IMR-90 (cell line): ENCODE results near the gene NR6A1. TPM values are rescaled to one million over a fixed set of nuclear protein-coding genes. Genes with fewer than 3 reads are reported as not detected.

Source experiments
- ATAC-seq: fragments of 200-7000 bp; cut with Tn5 transposase; 2 replicates; pipeline ENCODE4 v1.9.1; 2020; ENCODE audit warnings: low read depth, mild to moderate bottlenecking, moderate library complexity
- BruUV-seq: library from RNA; stranded (reverse); fragments of 400-500 nt; replicated peaks from 2 replicates; lab custom pipeline; 2021; lab: Mats Ljungman, UMichigan
- CTCF ChIA-PET: fragments of 300-600 bp; formaldehyde crosslinking; extraction: SDS; loops from one replicate; lab custom pipeline; 2021; ENCODE audit warnings: antibody characterized with exemption; lab: Yijun Ruan, JAX
- POLR2A ChIA-PET: fragments of 300-600 bp; sonication (Branson Sonifier 250); formaldehyde crosslinking; loops from one replicate; lab custom pipeline; 2022; ENCODE audit warnings: antibody characterized with exemption; ENCODE audit not compliant: unreplicated experiment; lab: Charles Lee
- DNase-seq: peaks from one replicate; pipeline ENCODE4 v3.0.0; 2013
- H2AFZ ChIP-seq: replicated peaks from 2 replicates; pipeline ENCODE3; 2013; ENCODE audit warnings: low read length, mild to moderate bottlenecking; ENCODE audit not compliant: poor library complexity
- H2AK5ac ChIP-seq: 2 replicates; pipeline ENCODE4 v1.6.1; 2013; ENCODE audit warnings: low read depth, low read length, inconsistent platforms
- H2AK9ac ChIP-seq: replicated peaks from 2 replicates; pipeline ENCODE3; 2013; ENCODE audit warnings: mild to moderate bottlenecking, low read depth, low read length, moderate library complexity; ENCODE audit not compliant: poor library complexity
- H2BK120ac ChIP-seq: 2 replicates; pipeline ENCODE4 v1.6.1; 2013; ENCODE audit warnings: low read depth, low read length, inconsistent platforms
- H2BK15ac ChIP-seq: 3 replicates; pipeline ENCODE4 v1.6.1; 2013; ENCODE audit warnings: low read depth, low read length, inconsistent platforms
- H2BK20ac ChIP-seq: 2 replicates; pipeline ENCODE4 v1.6.1; 2013; ENCODE audit warnings: low read depth, mild to moderate bottlenecking, inconsistent platforms, low read length, moderate library complexity
- H2BK5ac ChIP-seq: 2 replicates; pipeline ENCODE4 v1.6.1; 2013; ENCODE audit warnings: mild to moderate bottlenecking, low read depth, low read length, inconsistent platforms; ENCODE audit not compliant: poor library complexity, severe bottlenecking
- H3K14ac ChIP-seq: replicated peaks from 2 replicates; pipeline ENCODE4 v1.6.1; 2013; ENCODE audit warnings: low read depth, low read length, inconsistent platforms
- H3K18ac ChIP-seq: 2 replicates; pipeline ENCODE4 v1.6.1; 2013; ENCODE audit warnings: low read depth, low read length, control low read depth
- H3K23ac ChIP-seq: 2 replicates; pipeline ENCODE4 v1.6.1; 2013; ENCODE audit warnings: low read depth, low read length, inconsistent platforms
- H3K27ac ChIP-seq: 2 replicates; pipeline ENCODE4 v1.5.1; 2013; ENCODE audit warnings: mild to moderate bottlenecking, control low read depth, low read length; ENCODE audit not compliant: insufficient read depth
- H3K27me3 ChIP-seq: 2 replicates; pipeline ENCODE4 v1.6.1; 2013; ENCODE audit warnings: low read length; ENCODE audit not compliant: control insufficient read depth, insufficient read depth
- H3K36me3 ChIP-seq: 2 replicates; pipeline ENCODE4 v1.6.1; 2013; ENCODE audit warnings: low read length, mixed read lengths; ENCODE audit not compliant: control insufficient read depth, insufficient read depth
- H3K4ac ChIP-seq: 2 replicates; pipeline ENCODE4 v1.6.1; 2013; ENCODE audit warnings: low read depth, low read length, inconsistent platforms
- H3K4me1 ChIP-seq: 2 replicates; pipeline ENCODE4 v1.6.1; 2013; ENCODE audit warnings: low read length, mixed read lengths; ENCODE audit not compliant: control insufficient read depth, insufficient read depth
- H3K4me2 ChIP-seq: 2 replicates; pipeline ENCODE4 v1.6.1; 2013; ENCODE audit warnings: low read depth, mild to moderate bottlenecking, control low read depth, low read length, moderate library complexity
- H3K4me3 ChIP-seq: 2 replicates; pipeline ENCODE4 v1.5.1; 2013; ENCODE audit warnings: low read depth, mild to moderate bottlenecking, control low read depth, low read length, moderate library complexity; ENCODE audit not compliant: insufficient read depth
- H3K56ac ChIP-seq: 2 replicates; pipeline ENCODE4 v1.6.1; 2013; ENCODE audit warnings: low read length, inconsistent platforms; ENCODE audit not compliant: insufficient read depth; ENCODE audit errors: extremely low read depth
- H3K79me1 ChIP-seq, 2 experiments: 2 replicates each; pipeline ENCODE4 v1.6.1; 2013; ENCODE audit warnings: low read length in 2 of 2, inconsistent platforms in 1 of 2, low read depth in 1 of 2
- H3K9ac ChIP-seq: 2 replicates; pipeline ENCODE4 v1.6.1; 2013; ENCODE audit warnings: low read depth, low read length, control low read depth
- H3K9me1 ChIP-seq: 2 replicates; pipeline ENCODE4 v1.6.1; 2013; ENCODE audit warnings: low read length, inconsistent platforms; ENCODE audit not compliant: insufficient read depth
- H3K9me3 ChIP-seq: 2 replicates; pipeline ENCODE4 v1.6.1; 2013; ENCODE audit warnings: low read length; ENCODE audit not compliant: control insufficient read depth, insufficient read depth
- H4K20me1 ChIP-seq: 2 replicates; pipeline ENCODE4 v1.6.1; 2013; ENCODE audit warnings: low read length, inconsistent platforms; ENCODE audit not compliant: insufficient read depth
- H4K5ac ChIP-seq: 2 replicates; pipeline ENCODE4 v1.6.1; 2013; ENCODE audit warnings: mild to moderate bottlenecking, low read depth, low read length, control low read depth
- H4K8ac ChIP-seq, 2 experiments: 2 replicates each; pipeline ENCODE4 v1.6.1; 2013; ENCODE audit warnings: low read depth in 2 of 2, low read length in 2 of 2, control low read depth in 1 of 2, inconsistent platforms in 1 of 2
- H4K91ac ChIP-seq: 2 replicates; pipeline ENCODE4 v1.6.1; 2013; ENCODE audit warnings: low read depth, low read length, inconsistent platforms; ENCODE audit not compliant: insufficient read depth
- CHD1 ChIP-seq: IDR thresholded peaks from 2 replicates; pipeline ENCODE4 v1.6.1; 2012; ENCODE audit warnings: low read depth, low read length, improper control_type of control experiment
- FOS ChIP-seq: fragments of 150-350 bp; IDR thresholded peaks from 2 replicates; pipeline ENCODE4 v1.6.1; 2016; ENCODE audit warnings: low read depth, low read length
- NFE2L2 ChIP-seq: fragments of 150-350 bp; IDR thresholded peaks from 2 replicates; pipeline ENCODE4 v1.6.1; 2016; ENCODE audit warnings: low read depth, mild to moderate bottlenecking, low read length
- POLR2A ChIP-seq: IDR thresholded peaks from 2 replicates; pipeline ENCODE4 v1.6.1; 2012; ENCODE audit warnings: mild to moderate bottlenecking, low read depth, low read length
- RCOR1 ChIP-seq: IDR thresholded peaks from 2 replicates; pipeline ENCODE4 v1.6.1; 2012; ENCODE audit warnings: mild to moderate bottlenecking, low read length, improper control_type of control experiment; ENCODE audit not compliant: insufficient replicate concordance
- SMC3 ChIP-seq: fragments of 150-350 bp; IDR thresholded peaks from 2 replicates; pipeline ENCODE4 v1.6.1; 2016; ENCODE audit warnings: low read depth, mild to moderate bottlenecking, antibody characterized with exemption, low read length, moderate library complexity
- WGBS, 2 experiments: methylation state at CpG; one replicate each; pipeline versions ENCODE4 v1.1.5 to v1.1.7; 2013; ENCODE audit warnings: missing lambda C conversion rate in 2 of 2; ENCODE audit not compliant: insufficient read length in 1 of 2; ENCODE audit errors: extremely low coverage in 2 of 2; 5-methylcytosine and 5-hydroxymethylcytosine counted together
- dilution Hi-C: fragments of 300-500 bp; cut with HindIII; formaldehyde crosslinking; loops from one replicate; pipeline ENCODE4 v1.14.3; 2018; ENCODE audit warnings: low sequenced_read_pairs; ENCODE audit not compliant: unreplicated experiment
- in situ Hi-C: fragments of 300-500 bp; cut with MboI; formaldehyde crosslinking; loops from 3 replicates; pipeline ENCODE4 v1.14.3; 2019; ENCODE audit warnings: low sequenced_read_pairs, inconsistent platforms, mixed read lengths
- intact Hi-C: fragments of 100-400 bp; cut with micrococcal nuclease; formaldehyde crosslinking; loops from 2 replicates; pipeline ENCODE4 v1.10.0; 2022
- polyA plus RNA-seq, 3 experiments: library from polyadenylated mRNA; depleted of rRNA; stranded (reverse); fragments of >200 nt; gene quantifications; 2 replicates each; pipeline ENCODE4 v1.2.3, GENCODE V29; 2012; ENCODE audit warnings: low replicate concordance in 1 of 3
- total RNA-seq: library from RNA; depleted of rRNA; stranded (reverse); fragments of >200 nt; gene quantifications from 2 replicates; pipeline ENCODE4 v1.2.3, GENCODE V29; 2012
- TF ChIP-seq, protein P1 (sequence below): fragments of 150-350 bp; IDR thresholded peaks from 2 replicates; pipeline ENCODE4 v1.6.1; 2016; ENCODE audit warnings: low read depth, mild to moderate bottlenecking, low read length, moderate library complexity, borderline replicate concordance

NR6A1 gene
- total and polyA plus RNA-seq, 2 of the 4 experiments (the other 2 are of a cell fraction) = 0.14 to 0.36 TPM

DNA sequence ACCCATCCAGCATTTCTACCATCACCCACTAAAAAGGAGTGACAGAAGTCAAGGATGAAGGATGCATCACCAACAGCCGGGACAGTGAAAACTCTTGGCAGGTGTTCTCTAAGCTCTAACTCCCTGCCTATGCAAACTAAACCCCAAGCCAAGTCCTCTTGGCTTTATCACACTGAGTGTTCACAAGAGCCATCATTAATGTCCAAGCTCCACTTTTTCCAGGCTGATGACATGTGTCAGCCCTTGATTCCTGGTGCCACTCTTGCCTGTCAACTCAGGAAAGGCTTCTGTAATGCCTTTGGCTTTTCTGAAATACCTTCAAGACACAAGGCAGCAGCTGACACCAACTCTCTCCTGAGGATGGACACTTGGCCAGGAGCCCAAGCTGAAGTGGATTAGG, 86.9 kb downstream of the NR6A1 start:
- Histone ChIP-seq H3K4me2 (no peak overlapping the region), H3K23ac (no peak overlapping the region), H3K14ac (no peak overlapping the region), H3K9me3 (no peaks in the 10 kb centered on the region), H3K27me3 (no peaks in the 10 kb centered on the region), H3K18ac (no peak overlapping the region), H4K5ac (no peak overlapping the region), H2BK120ac (no peak overlapping the region), H3K56ac (no peak overlapping the region), H4K20me1 (peaks cover 4% of the 10 kb centered on the region; the same call in 1 of the 2 replicates), H3K4me1 (peaks cover 3% of the 10 kb centered on the region; the same call in 1 of the 2 replicates), H2BK5ac (no peak overlapping the region), H3K9ac (no peak overlapping the region), H2AK9ac (no peak overlapping the region), H2BK20ac (no peak overlapping the region), H2AFZ (no peak overlapping the region), H3K36me3 (peaks cover 1% of the 10 kb centered on the region; the same call in 1 of the 2 replicates), H4K91ac (no peak overlapping the region), H3K27ac (no peak overlapping the region), H2BK15ac (no peak overlapping the region), H3K79me1 (peaks cover 19 to 55% of the 10 kb centered on the region in 2 experiments), H3K4me3 (no peak overlapping the region), H3K9me1 (peaks cover 9% of the 10 kb centered on the region; the same call in 1 of the 2 replicates), H3K4ac (no peak overlapping the region), H4K8ac (no peak overlapping the region), H2AK5ac (no peak overlapping the region)
- CTCF ChIA-PET = no interaction called here
- no CpG with 5 or more reads among the region's 1 CpG for WGBS, 2 experiments
- intact Hi-C loops = no loop called here
- no TSS peak for BruUV-seq
- POLR2A ChIA-PET = no interaction called here
- ATAC-seq (no peak), DNase-seq (no peak)
- dilution Hi-C loops = no loop called here
- in situ Hi-C loops = no loop called here
- TF ChIP-seq FOS (no peak), RCOR1 (no peak), POLR2A (no peak), NFE2L2 (no peak), SMC3 (no peak), CHD1 (no peak)
- TF ChIP-seq, protein P1, sequence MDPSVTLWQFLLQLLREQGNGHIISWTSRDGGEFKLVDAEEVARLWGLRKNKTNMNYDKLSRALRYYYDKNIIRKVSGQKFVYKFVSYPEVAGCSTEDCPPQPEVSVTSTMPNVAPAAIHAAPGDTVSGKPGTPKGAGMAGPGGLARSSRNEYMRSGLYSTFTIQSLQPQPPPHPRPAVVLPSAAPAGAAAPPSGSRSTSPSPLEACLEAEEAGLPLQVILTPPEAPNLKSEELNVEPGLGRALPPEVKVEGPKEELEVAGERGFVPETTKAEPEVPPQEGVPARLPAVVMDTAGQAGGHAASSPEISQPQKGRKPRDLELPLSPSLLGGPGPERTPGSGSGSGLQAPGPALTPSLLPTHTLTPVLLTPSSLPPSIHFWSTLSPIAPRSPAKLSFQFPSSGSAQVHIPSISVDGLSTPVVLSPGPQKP = no peak
